ENCODE data around the gene SEMA3E.

Gene SEMA3E

GRCh38 chr7:83415840-83416239 lies 233.1 kb downstream of the SEMA3E start:
- no peaks in the 10 kb centered on the region for H3K27me3 ChIP-seq (ENCODE audit: insufficient read depth, poor library complexity, severe bottlenecking)
- TF ChIP-seq SPI1 (IDR thresholded peaks at IDR 0.05; ENCODE audit: borderline replicate concordance, low read depth), result no peak
- no peak for TF ChIP-seq CTCF (IDR thresholded peaks at IDR 0.05; ENCODE audit: insufficient read depth, low read length)
- TF ChIP-seq, protein P1, sequence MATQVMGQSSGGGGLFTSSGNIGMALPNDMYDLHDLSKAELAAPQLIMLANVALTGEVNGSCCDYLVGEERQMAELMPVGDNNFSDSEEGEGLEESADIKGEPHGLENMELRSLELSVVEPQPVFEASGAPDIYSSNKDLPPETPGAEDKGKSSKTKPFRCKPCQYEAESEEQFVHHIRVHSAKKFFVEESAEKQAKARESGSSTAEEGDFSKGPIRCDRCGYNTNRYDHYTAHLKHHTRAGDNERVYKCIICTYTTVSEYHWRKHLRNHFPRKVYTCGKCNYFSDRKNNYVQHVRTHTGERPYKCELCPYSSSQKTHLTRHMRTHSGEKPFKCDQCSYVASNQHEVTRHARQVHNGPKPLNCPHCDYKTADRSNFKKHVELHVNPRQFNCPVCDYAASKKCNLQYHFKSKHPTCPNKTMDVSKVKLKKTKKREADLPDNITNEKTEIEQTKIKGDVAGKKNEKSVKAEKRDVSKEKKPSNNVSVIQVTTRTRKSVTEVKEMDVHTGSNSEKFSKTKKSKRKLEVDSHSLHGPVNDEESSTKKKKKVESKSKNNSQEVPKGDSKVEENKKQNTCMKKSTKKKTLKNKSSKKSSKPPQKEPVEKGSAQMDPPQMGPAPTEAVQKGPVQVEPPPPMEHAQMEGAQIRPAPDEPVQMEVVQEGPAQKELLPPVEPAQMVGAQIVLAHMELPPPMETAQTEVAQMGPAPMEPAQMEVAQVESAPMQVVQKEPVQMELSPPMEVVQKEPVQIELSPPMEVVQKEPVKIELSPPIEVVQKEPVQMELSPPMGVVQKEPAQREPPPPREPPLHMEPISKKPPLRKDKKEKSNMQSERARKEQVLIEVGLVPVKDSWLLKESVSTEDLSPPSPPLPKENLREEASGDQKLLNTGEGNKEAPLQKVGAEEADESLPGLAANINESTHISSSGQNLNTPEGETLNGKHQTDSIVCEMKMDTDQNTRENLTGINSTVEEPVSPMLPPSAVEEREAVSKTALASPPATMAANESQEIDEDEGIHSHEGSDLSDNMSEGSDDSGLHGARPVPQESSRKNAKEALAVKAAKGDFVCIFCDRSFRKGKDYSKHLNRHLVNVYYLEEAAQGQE (IDR thresholded peaks at IDR 0.05; ENCODE audit: insufficient replicate concordance, low read depth), result no peak
- TF ChIP-seq GABPA (IDR thresholded peaks at IDR 0.05; ENCODE audit: low read depth), result no peak
- no peak for TF ChIP-seq POLR2AphosphoS5 (IDR thresholded peaks at IDR 0.05; ENCODE audit: low read depth)
- H3K27ac ChIP-seq (replicated peaks), result no peak overlapping the region
- no peak overlapping the region for H3K4me3 ChIP-seq (replicated peaks; ENCODE audit: insufficient read depth, low read length)
- no peak for DNase-seq (ENCODE audit: low read depth in 1 of 2, low spot score in 1 of 2)

- no peak overlapping the region for H3K27ac ChIP-seq (replicated peaks)
- no peak overlapping the region for H3K4me3 ChIP-seq (replicated peaks; ENCODE audit: insufficient read depth, low read length)
- no peaks in the 10 kb centered on the region for H3K27me3 ChIP-seq (ENCODE audit: insufficient read depth, poor library complexity, severe bottlenecking)
- TF ChIP-seq, protein P1 (IDR thresholded peaks at IDR 0.05; ENCODE audit: insufficient replicate concordance, low read depth), result no peak
- TF ChIP-seq CTCF (IDR thresholded peaks at IDR 0.05; ENCODE audit: insufficient read depth, low read length) (no peak), GABPA (IDR thresholded peaks at IDR 0.05; ENCODE audit: low read depth) (no peak), POLR2AphosphoS5 (IDR thresholded peaks at IDR 0.05; ENCODE audit: low read depth) (no peak), SPI1 (IDR thresholded peaks at IDR 0.05; ENCODE audit: borderline replicate concordance, low read depth) (no peak)
- no peak for DNase-seq (ENCODE audit: low read depth in 1 of 2, low spot score in 1 of 2)
Observed at GRCh38 chr7:83414947-83415346, 234.0 kb downstream of the SEMA3E start.

DNA sequence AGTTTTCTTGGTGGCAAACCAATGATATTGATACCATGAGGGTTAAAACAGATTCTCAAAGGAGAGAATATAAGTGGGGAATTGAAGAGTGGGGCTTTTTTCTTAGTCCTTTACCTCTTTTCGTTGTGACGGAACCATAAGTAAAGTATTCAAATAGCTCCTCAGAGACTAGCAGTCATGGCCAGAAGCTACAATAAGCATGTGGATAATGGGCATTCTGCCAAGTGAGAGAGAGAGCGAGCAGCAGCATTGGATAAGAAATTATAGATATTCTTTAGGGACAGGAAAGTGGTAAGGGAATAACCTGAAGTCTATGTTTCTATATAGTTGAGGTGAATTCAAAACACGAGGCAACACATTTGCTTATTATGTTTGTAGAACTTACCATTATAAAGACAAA lies 235.1 kb downstream of the SEMA3E start:
- no peak overlapping the region for H3K4me3 ChIP-seq (replicated peaks; ENCODE audit: insufficient read depth, low read length)
- TF ChIP-seq GABPA (IDR thresholded peaks at IDR 0.05; ENCODE audit: low read depth), result no peak
- no peak for TF ChIP-seq SPI1 (IDR thresholded peaks at IDR 0.05; ENCODE audit: borderline replicate concordance, low read depth)
- TF ChIP-seq POLR2AphosphoS5 (IDR thresholded peaks at IDR 0.05; ENCODE audit: low read depth), result no peak
- no peak for TF ChIP-seq CTCF (IDR thresholded peaks at IDR 0.05; ENCODE audit: insufficient read depth, low read length)
- TF ChIP-seq, protein P1 (IDR thresholded peaks at IDR 0.05; ENCODE audit: insufficient replicate concordance, low read depth), result no peak
- H3K27me3 ChIP-seq (ENCODE audit: insufficient read depth, poor library complexity, severe bottlenecking), result no peaks in the 10 kb centered on the region
- no peak for DNase-seq (ENCODE audit: low read depth in 1 of 2, low spot score in 1 of 2)
- no peak overlapping the region for H3K27ac ChIP-seq (replicated peaks)
